HG03520 (cell line): ENCODE data around the gene RANBP17.
"Not testable (repeated sequence)": the region's sequence is repeated elsewhere in the genome, so short reads cannot be mapped to it uniquely, and the experiment has no call there.

Experiments
- ATAC-seq: cut with Tn5 transposase; IDR thresholded peaks from one replicate; pipeline ENCODE4 v1.9.1; 2021; ENCODE audit warnings: mild to moderate bottlenecking, moderate library complexity; ENCODE audit not compliant: unreplicated experiment

RANBP17 gene

GRCh38 chr5:170861917-170862766, at the start of gene RANBP17:
RANBP17 (plus strand) TSS chr5:170862018.
- no peak for ATAC-seq

- ATAC-seq, result no peak
These were observed 48.6 kb upstream of the RANBP17 start for GRCh38 chr5:170813231-170813630.

GRCh38 chr5:170817195-170817594, 44.6 kb upstream of the RANBP17 start:
- ATAC-seq, result no peak

GRCh38 chr5:170818232-170818631, 43.6 kb upstream of the RANBP17 start:
- ATAC-seq, result no peak

GRCh38 chr5:170819824-170820223, 42.0 kb upstream of the RANBP17 start:
- ATAC-seq, result no peak

- no peak for ATAC-seq
These were observed 40.5 kb upstream of the RANBP17 start for GRCh38 chr5:170821257-170821800.

- no peak for ATAC-seq
These were observed 35.7 kb upstream of the RANBP17 start for GRCh38 chr5:170826117-170826516.

- no peak for ATAC-seq
These were observed 29.6 kb upstream of the RANBP17 start for GRCh38 chr5:170832241-170832640.

GRCh38 chr5:170833981-170834380, 27.8 kb upstream of the RANBP17 start:
- ATAC-seq, result not testable (repeated sequence)

GRCh38 chr5:170836226-170836625, 25.6 kb upstream of the RANBP17 start:
- no peak for ATAC-seq

- no peak for ATAC-seq
These were observed 17.9 kb upstream of the RANBP17 start for GRCh38 chr5:170843870-170844269.

GRCh38 chr5:170844651-170845050, 17.2 kb upstream of the RANBP17 start:
- ATAC-seq, result no peak

GRCh38 chr5:170846416-170846815, 15.4 kb upstream of the RANBP17 start:
- no peak for ATAC-seq

GRCh38 chr5:170846846-170847245, 15.0 kb upstream of the RANBP17 start:
- no peak for ATAC-seq

- no peak for ATAC-seq
These were observed 13.8 kb upstream of the RANBP17 start for GRCh38 chr5:170848033-170848432.

GRCh38 chr5:170849374-170849773, 12.4 kb upstream of the RANBP17 start:
- ATAC-seq, result no peak

- no peak for ATAC-seq
These were observed 7.3 kb upstream of the RANBP17 start for GRCh38 chr5:170854566-170854965.

GRCh38 chr5:170857066-170857465, 4.8 kb upstream of the RANBP17 start:
- no peak for ATAC-seq

GRCh38 chr5:170860415-170860814, 1.4 kb upstream of the RANBP17 start:
- no peak for ATAC-seq

GRCh38 chr5:170860818-170861666, 776 bp upstream of the RANBP17 start:
- no peak for ATAC-seq

GRCh38 chr5:170861667-170861916, 226 bp upstream of the RANBP17 start:
- ATAC-seq, result no peak

- ATAC-seq, result no peak
These were observed 1.8 kb downstream of the RANBP17 start for GRCh38 chr5:170863646-170864045.
